ENCODE measurements around the gene IL24.

GRCh38 chr1:206890125-206891060 is 6.8 kb upstream of the IL24 start:
- no peak for TF ChIP-seq CTCF (conservative IDR thresholded peaks at IDR 0.05)
- TF ChIP-seq ZFX (IDR thresholded peaks at IDR 0.05), result no peak
